ENCODE data around the gene HSD11B2.

- TF ChIP-seq CTCF (IDR thresholded peaks at IDR 0.05): no peak
- TF ChIP-seq ZFX (IDR thresholded peaks at IDR 0.05; ENCODE audit: borderline replicate concordance): no peak
Measured at GRCh38 chr16:67396159-67397035, 34.5 kb upstream of the HSD11B2 start.

Measured in 22Rv1 (cell line).